Left lung (tissue), 10 donors: ENCODE data around the gene TMEM222. TPM values are rescaled to one million over a fixed set of nuclear protein-coding genes. Genes with fewer than 3 reads are reported as not detected.
A peak's percentile ranks its signal among the peaks of the same experiment; 100 is the strongest.

Experiments
- ATAC-seq: fragments of 200-7000 bp; cut with Tn5 transposase; one replicate; pipeline ENCODE4 v1.9.1; 2020; ENCODE audit warnings: moderate library complexity
- DNase-seq, 4 donors: peaks; one replicate each; pipeline ENCODE4 v3.0.0-alpha.2; 2013 to 2020
- H3K27ac ChIP-seq, 2 donors: fragments of 200-600 bp; sonication (generic) in 1 of 2; one replicate each; pipeline versions ENCODE4 v1.5.0 to v1.8.0; 2020 to 2021
- H3K27me3 ChIP-seq, 2 donors: fragments of 200-600 bp; sonication (generic) in 1 of 2; one replicate each; pipeline versions ENCODE4 v1.5.0 to v1.8.0; 2020 to 2021
- H3K36me3 ChIP-seq, 2 donors: fragments of 200-600 bp; sonication (generic) in 1 of 2; one replicate each; pipeline versions ENCODE4 v1.5.0 to v1.8.0; 2020 to 2021
- H3K4me1 ChIP-seq, 2 donors: fragments of 200-600 bp; one replicate each; pipeline ENCODE4 v1.8.0; 2021
- H3K4me3 ChIP-seq, 2 donors: fragments of 200-600 bp; sonication (generic) in 1 of 2; one replicate each; pipeline versions ENCODE4 v1.5.0 to v1.8.0; 2020 to 2021; ENCODE audit warnings: mild to moderate bottlenecking in 1 of 2
- H3K9me3 ChIP-seq, 2 donors: fragments of 200-600 bp; sonication (generic) in 1 of 2; one replicate each; pipeline versions ENCODE4 v1.5.0 to v1.8.0; 2020 to 2021
- CTCF ChIP-seq, 2 donors: fragments of 200-600 bp; sonication (generic) in 1 of 2; IDR thresholded peaks; one replicate each; pipeline versions ENCODE4 v1.5.0 to v1.8.0; 2021; ENCODE audit warnings: antibody characterized with exemption in 2 of 2
- intact Hi-C, 2 donors: fragments of 100-400 bp; cut with DNase I; formaldehyde crosslinking; loops; one replicate each; pipeline versions ENCODE4 v1.11.2 to v1.14.2; 2022
- polyA plus RNA-seq, 6 donors: library from polyadenylated mRNA; unstranded; fragments of 120-200 nt; gene quantifications; one replicate each; pipeline ENCODE4 v1.2.1, GENCODE V29; 2013; ENCODE audit not compliant: insufficient read length in 6 of 6
- total RNA-seq, 2 donors: library from RNA; stranded (reverse); fragmentation: NEBNext Ultra II Directional; extraction: Animal tissue kit (Norgen Biotek cat#: 25700); gene quantifications; one replicate each; pipeline ENCODE4 v1.2.1, GENCODE V29; 2021
- donor health status: DM: no; HTN: yes; CAD: no.
- donor health status: DM: no; HTN: no; CAD: no.

Gene TMEM222
- total and polyA plus RNA-seq, 8 donors, result 29.4 to 40.4 (median 35.7) TPM

GRCh38 chr1:27302612-27303011 is 19.4 kb upstream of the TMEM222 start:
- no peak overlapping the region for H3K4me3 ChIP-seq
- peaks cover 0 to 87% of the 10 kb centered on the region in 2 donors for H3K36me3 ChIP-seq
- DNase-seq (no peak), ATAC-seq (no peak)
- intact Hi-C loops, result loop anchor here (10.0 kb wide), 2 partner anchors 92 to 312 kb away; partner anchors contain the start of gene GPR3 (in 1 of the 2)
- H3K9me3 ChIP-seq, result no peaks in the 10 kb centered on the region
- no peaks in the 10 kb centered on the region for H3K27me3 ChIP-seq
- TF ChIP-seq CTCF (IDR thresholded peaks at IDR 0.05), result no peak
- peaks cover 19 to 21% of the 10 kb centered on the region in 2 donors for H3K4me1 ChIP-seq
- no peak overlapping the region for H3K27ac ChIP-seq

- Histone ChIP-seq H3K9me3 (no peaks in the 10 kb centered on the region), H3K4me3 (no peak overlapping the region), H3K27me3 (no peaks in the 10 kb centered on the region), H3K27ac (no peak overlapping the region), H3K4me1 (peaks cover 19 to 21% of the 10 kb centered on the region in 2 donors), H3K36me3 (peaks cover 0 to 78% of the 10 kb centered on the region in 2 donors)
- intact Hi-C loops, result loop anchor here (10.0 kb wide), 2 partner anchors 91 to 311 kb away; partner anchors contain the start of gene GPR3 (in 1 of the 2)
- DNase-seq, result no peak
- no peak for ATAC-seq
- TF ChIP-seq CTCF (IDR thresholded peaks at IDR 0.05), result no peak
These were observed 18.5 kb upstream of the TMEM222 start for GRCh38 chr1:27303509-27303908.

GRCh38 chr1:27306071-27306470 is 15.9 kb upstream of the TMEM222 start:
- peaks cover 0 to 66% of the 10 kb centered on the region in 2 donors for H3K36me3 ChIP-seq
- no peak for TF ChIP-seq CTCF (IDR thresholded peaks at IDR 0.05)
- peaks cover 0 to 2% of the 10 kb centered on the region in 2 donors for H3K4me1 ChIP-seq
- H3K4me3 ChIP-seq, result no peak overlapping the region
- H3K27ac ChIP-seq, result no peak overlapping the region
- intact Hi-C loops, result loop anchor here (10.0 kb wide), 2 partner anchors 89 to 309 kb away; partner anchors contain the start of gene GPR3 (in 1 of the 2)
- no peak for DNase-seq
- H3K27me3 ChIP-seq, result no peaks in the 10 kb centered on the region
- no peak for ATAC-seq
- no peaks in the 10 kb centered on the region for H3K9me3 ChIP-seq

- intact Hi-C loops, result loop anchor here (10.0 kb wide), 2 partner anchors 88 to 308 kb away; partner anchors contain the start of gene GPR3 (in 1 of the 2)
- Histone ChIP-seq H3K4me3 (no peak overlapping the region), H3K27ac (no peak overlapping the region), H3K27me3 (no peaks in the 10 kb centered on the region), H3K4me1 (no peaks in the 10 kb centered on the region), H3K36me3 (peaks cover 0 to 59% of the 10 kb centered on the region in 2 donors), H3K9me3 (no peaks in the 10 kb centered on the region)
- TF ChIP-seq CTCF (IDR thresholded peaks at IDR 0.05), result no peak
- no peak for DNase-seq
- ATAC-seq, result peak; percentile 30
These were observed 14.8 kb upstream of the TMEM222 start for GRCh38 chr1:27306892-27307761.
